ENCODE data around the gene LMAN2. TPM values are rescaled to one million over a fixed set of nuclear protein-coding genes. Genes with fewer than 3 reads are reported as not detected.
A peak's percentile ranks its signal among the peaks of the same experiment; 100 is the strongest.

The LMAN2 gene
- total and polyA plus RNA-seq, 3 donors from 2014 or later = 254 to 355 (median 355) TPM

- DNase-seq = no peak
- Histone ChIP-seq H3K27ac (no peak overlapping the region), H3K27me3 (no peaks in the 10 kb centered on the region), H3K4me3 (no peak overlapping the region), H3K9me3 (no peaks in the 10 kb centered on the region), H3K4me1 (peaks cover 8% of the 10 kb centered on the region), H3K36me3 (ENCODE audit: low read depth, missing control alignments) (no peaks in the 10 kb centered on the region)
- TF ChIP-seq POLR2A (IDR thresholded peaks at IDR 0.05) (no peak), CTCF (IDR thresholded peaks at IDR 0.05) (no peak)
- WGBS, 2 donors = 67 to 87% methylated on average over 7 to 10 of the region's 11 CpGs
- intact Hi-C loops (cut with DNase I; ENCODE audit: low total_unique reads) = no loop called here
These were observed 34.3 kb upstream of the LMAN2 start for GRCh38 chr5:177385720-177386119.

- intact Hi-C loops (cut with DNase I; ENCODE audit: low total_unique reads) = no loop called here
- 80% methylated on average over 4 of the region's 4 CpGs; no CpG with 5 or more reads in 1 of the 2 donors for WGBS, 2 donors
These were observed 32.7 kb upstream of the LMAN2 start, which contains the start of gene SLC34A1 for GRCh38 chr5:177384134-177384533. Gene SLC34A1 (plus strand): TSS chr5:177384434. CDS start chr5:177385742, 1,308 bp downstream.

GRCh38 chr5:177383181-177383580 is 31.7 kb upstream of the LMAN2 start:
- Histone ChIP-seq H3K27ac (no peak overlapping the region), H3K36me3 (ENCODE audit: low read depth, missing control alignments) (no peaks in the 10 kb centered on the region), H3K4me1 (peaks cover 8% of the 10 kb centered on the region), H3K9me3 (no peaks in the 10 kb centered on the region), H3K4me3 (no peak overlapping the region), H3K27me3 (no peaks in the 10 kb centered on the region)
- DNase-seq = no peak
- intact Hi-C loops (cut with DNase I; ENCODE audit: low total_unique reads) = no loop called here
- WGBS, 2 donors = 88 to 94% methylated on average over 9 of the region's 9 CpGs
- TF ChIP-seq POLR2A (IDR thresholded peaks at IDR 0.05) (no peak), CTCF (IDR thresholded peaks at IDR 0.05) (no peak)

More at GRCh38 chr5:177384134-177384533, 32.7 kb upstream of the LMAN2 start, which contains the start of gene SLC34A1:
- Histone ChIP-seq H3K27ac (no peak within 1 kb of the TSS), H3K9me3 (no peaks in the 10 kb centered on the region), H3K4me3 (no peak within 1 kb of the TSS), H3K27me3 (no peaks in the 10 kb centered on the region), H3K36me3 (ENCODE audit: low read depth, missing control alignments) (no peaks in the 10 kb centered on the region), H3K4me1 (peaks cover 8% of the 10 kb centered on the region)
- TF ChIP-seq CTCF (IDR thresholded peaks at IDR 0.05) (no peak), POLR2A (IDR thresholded peaks at IDR 0.05) (no peak)
- no peak for DNase-seq

GRCh38 chr5:177382423-177383029 is 31.1 kb upstream of the LMAN2 start:
- 24 to 41% methylated on average over 11 of the region's 11 CpGs for WGBS, 2 donors
- TF ChIP-seq CTCF (IDR thresholded peaks at IDR 0.05) (peak in 2 of 3 experiments; percentile 22 to 34), POLR2A (IDR thresholded peaks at IDR 0.05) (no peak)
- Histone ChIP-seq H3K4me1 (peaks cover 8% of the 10 kb centered on the region), H3K4me3 (no peak overlapping the region), H3K36me3 (ENCODE audit: low read depth, missing control alignments) (no peaks in the 10 kb centered on the region), H3K27ac (no peak overlapping the region), H3K9me3 (no peaks in the 10 kb centered on the region), H3K27me3 (no peaks in the 10 kb centered on the region)
- intact Hi-C loops (cut with DNase I; ENCODE audit: low total_unique reads) = no loop called here
- DNase-seq = peak; percentile 71

GRCh38 chr5:177380805-177381126 is 29.3 kb upstream of the LMAN2 start:
- Histone ChIP-seq H3K27me3 (no peaks in the 10 kb centered on the region), H3K4me1 (peaks cover 14% of the 10 kb centered on the region), H3K27ac (no peak overlapping the region), H3K9me3 (no peaks in the 10 kb centered on the region), H3K4me3 (no peak overlapping the region), H3K36me3 (ENCODE audit: low read depth, missing control alignments) (no peaks in the 10 kb centered on the region)
- intact Hi-C loops (cut with DNase I; ENCODE audit: low total_unique reads) = no loop called here
- TF ChIP-seq POLR2A (IDR thresholded peaks at IDR 0.05) = no peak
- no peak for TF ChIP-seq CTCF (IDR thresholded peaks at IDR 0.05)
- no peak for DNase-seq
- 85 to 100% methylated on average over 2 to 6 of the region's 6 CpGs for WGBS, 2 donors
